Measurements from ENCODE around the gene ARSG. TPM values are rescaled to one million over a fixed set of nuclear protein-coding genes. Genes with fewer than 3 reads are reported as not detected.

ARSG gene
- total and polyA plus RNA-seq, 2 of the 8 experiments (the other 6 are each of a cell fraction or from before 2014, with no cell fraction given), result 3.3 to 4.0 TPM

- TF ChIP-seq NANOG (IDR thresholded peaks at IDR 0.05; ENCODE audit: insufficient read depth, low read depth, low read length, poor library complexity, severe bottlenecking) (no peak), JUND (IDR thresholded peaks at IDR 0.05; ENCODE audit: low read length) (no peak), ZNF274 (IDR thresholded peaks at IDR 0.05; ENCODE audit: borderline replicate concordance, extremely low read depth, low read length) (no peak), RFX5 (IDR thresholded peaks at IDR 0.05; ENCODE audit: borderline replicate concordance, low read depth, low read length) (no peak)
Measured at GRCh38 chr17:68424203-68424602, 132.9 kb downstream of the ARSG start (continued).

All from H1 (cell line).